Right atrium auricular region (tissue), 2 donors: ENCODE data around the gene AIG1. TPM values are rescaled to one million over a fixed set of nuclear protein-coding genes. Genes with fewer than 3 reads are reported as not detected.

Source experiments
- DNase-seq: peaks from one replicate; pipeline ENCODE4 v3.0.0-alpha.2; 2019; ENCODE audit warnings: low spot score
- H3K27ac ChIP-seq, 2 donors: fragments of 200-600 bp; sonication (generic); 1 replicate in 1 of 2; 2 replicates in 1 of 2; pipeline ENCODE4 v1.5.1; 2016 to 2019
- H3K27me3 ChIP-seq, 2 donors: fragments of 200-600 bp; sonication (generic); one replicate each; pipeline versions ENCODE4 v1.5.1 to v1.6.0; 2017 to 2019
- H3K36me3 ChIP-seq: fragments of 200-600 bp; sonication (generic); one replicate; pipeline ENCODE4 v1.5.1; 2016
- H3K4me1 ChIP-seq, 2 donors: fragments of 200-600 bp; sonication (generic); one replicate each; pipeline versions ENCODE4 v1.5.1 to v1.6.0; 2017 to 2019
- H3K4me3 ChIP-seq, 2 donors: fragments of 200-600 bp; sonication (generic); 1 replicate in 1 of 2; 2 replicates in 1 of 2; pipeline ENCODE4 v1.5.1; 2017 to 2019; ENCODE audit warnings: mild to moderate bottlenecking in 1 of 2, moderate library complexity in 1 of 2
- H3K9me3 ChIP-seq, 2 donors: fragments of 200-600 bp; sonication (generic); one replicate each; pipeline ENCODE4 v1.5.1; 2019
- CTCF ChIP-seq, 2 donors: fragments of 200-600 bp; sonication (generic); IDR thresholded peaks; one replicate each; pipeline ENCODE4 v1.5.1; 2019; ENCODE audit warnings: antibody characterized with exemption in 2 of 2
- total RNA-seq, 2 donors: library from RNA; depleted of rRNA; stranded (reverse); fragments of >200 nt; gene quantifications; one replicate each; pipeline ENCODE4 v1.1.0, GENCODE V29; 2016

The AIG1 gene
- total RNA-seq, 2 donors from 2014 or later = 28.6 to 62.6 TPM

GRCh38 chr6:143058987-143059386 lies 1.7 kb upstream of the AIG1 start:
- Histone ChIP-seq H3K27ac (peak overlapping the region; percentile 92 to 94), H3K36me3 (no peaks in the 10 kb centered on the region), H3K27me3 (no peaks in the 10 kb centered on the region), H3K4me1 (peaks cover 0 to 26% of the 10 kb centered on the region in 2 donors), H3K4me3 (peak overlapping the region; percentile 77 to 78), H3K9me3 (no peaks in the 10 kb centered on the region)
- no peak for TF ChIP-seq CTCF (IDR thresholded peaks at IDR 0.05)
- DNase-seq = no peak

GRCh38 chr6:143059663-143060353 lies 881 bp upstream of the AIG1 start:
- Histone ChIP-seq H3K9me3 (no peaks in the 10 kb centered on the region), H3K4me3 (peak overlapping the region; percentile 77 to 78), H3K4me1 (peaks cover 0 to 26% of the 10 kb centered on the region in 2 donors), H3K27me3 (no peaks in the 10 kb centered on the region), H3K27ac (peak overlapping the region; percentile 92 to 94), H3K36me3 (no peaks in the 10 kb centered on the region)
- TF ChIP-seq CTCF (IDR thresholded peaks at IDR 0.05) = no peak
- no peak for DNase-seq

DNA sequence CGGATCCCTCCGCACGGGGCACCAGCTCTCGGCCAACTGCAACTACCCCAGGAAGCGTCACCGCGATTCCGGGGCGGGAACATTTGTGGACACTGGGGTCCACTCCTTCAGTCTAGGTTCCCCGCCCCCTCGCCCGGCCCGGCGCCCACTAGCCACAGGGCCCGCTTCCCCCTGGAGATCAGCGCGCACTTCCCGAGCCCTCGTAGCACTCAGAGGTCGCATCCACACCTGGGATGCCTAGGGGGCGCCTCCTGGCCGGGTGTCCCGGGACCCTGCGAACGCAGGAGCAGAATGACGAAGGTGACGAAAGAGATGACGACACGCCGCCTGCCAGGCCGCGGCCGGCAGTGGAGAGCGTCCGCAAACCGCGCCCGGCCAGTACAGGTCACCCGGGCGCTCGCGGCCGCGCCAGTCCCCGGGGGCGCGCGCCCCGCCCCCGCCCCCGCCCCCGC lies 309 bp upstream of the AIG1 start:
- peak overlapping the region; percentile 92 to 94 for H3K27ac ChIP-seq
- TF ChIP-seq CTCF (IDR thresholded peaks at IDR 0.05) = peak in 1 of 2 donors; percentile 28
- no peaks in the 10 kb centered on the region for H3K27me3 ChIP-seq
- peak overlapping the region; percentile 77 to 78 for H3K4me3 ChIP-seq
- peaks cover 0 to 26% of the 10 kb centered on the region in 2 donors for H3K4me1 ChIP-seq
- H3K36me3 ChIP-seq = no peaks in the 10 kb centered on the region
- DNase-seq = peak; percentile 86
- H3K9me3 ChIP-seq = no peaks in the 10 kb centered on the region

- Histone ChIP-seq H3K9me3 (no peaks in the 10 kb centered on the region), H3K36me3 (no peaks in the 10 kb centered on the region), H3K4me1 (peaks cover 0 to 26% of the 10 kb centered on the region in 2 donors), H3K4me3 (no peak overlapping the region), H3K27me3 (no peaks in the 10 kb centered on the region), H3K27ac (peak overlapping the region; percentile 92 to 94)
- no peak for DNase-seq
- TF ChIP-seq CTCF (IDR thresholded peaks at IDR 0.05) = no peak
Measured at GRCh38 chr6:143061597-143062385, 1.1 kb downstream of the AIG1 start.

DNA sequence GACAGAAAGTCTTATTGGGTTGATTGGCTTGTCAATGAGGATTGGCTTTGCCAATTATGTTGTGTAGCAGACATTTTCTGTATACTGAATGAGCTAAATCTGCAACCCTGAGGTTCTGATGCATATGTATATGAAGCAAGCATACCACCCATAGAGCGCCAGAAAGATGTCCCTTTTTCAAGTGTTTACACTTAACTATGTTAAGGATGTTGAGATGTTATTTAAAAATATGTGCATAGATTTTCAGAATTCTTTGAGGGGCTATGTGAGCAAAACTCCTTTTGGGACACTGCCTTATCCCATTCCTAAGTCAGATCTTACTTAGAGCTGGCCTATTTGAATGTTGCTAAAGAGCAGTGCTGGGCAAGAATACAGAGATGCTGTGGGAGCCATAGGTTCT lies 1.9 kb downstream of the AIG1 start:
- Histone ChIP-seq H3K27ac (peak overlapping the region in 1 of 2 donors; percentile 94), H3K4me1 (peaks cover 0 to 26% of the 10 kb centered on the region in 2 donors), H3K36me3 (no peaks in the 10 kb centered on the region), H3K9me3 (no peaks in the 10 kb centered on the region), H3K4me3 (no peak overlapping the region), H3K27me3 (no peaks in the 10 kb centered on the region)
- TF ChIP-seq CTCF (IDR thresholded peaks at IDR 0.05) = no peak
- no peak for DNase-seq
